IPS-NIHi7 (cell line): ENCODE measurements around the gene NAA60.
A peak's percentile ranks its signal among the peaks of the same experiment; 100 is the strongest.
"Not testable (repeated sequence)": the region's sequence is repeated elsewhere in the genome, so short reads cannot be mapped to it uniquely, and the experiment has no call there.

Source experiments
- DNase-seq: peaks from one replicate; pipeline ENCODE4 v3.0.0; 2012; ENCODE audit warnings: mixed read lengths; ENCODE audit errors: extremely low spot score

Gene NAA60

GRCh38 chr16:3510416-3510815 is 66.9 kb downstream of the NAA60 start:
- no peak for DNase-seq

- DNase-seq, result no peak
These were observed 68.1 kb downstream of the NAA60 start for GRCh38 chr16:3511286-3512180.

GRCh38 chr16:3513892-3514583 is 70.6 kb downstream of the NAA60 start:
- DNase-seq, result no peak

DNA sequence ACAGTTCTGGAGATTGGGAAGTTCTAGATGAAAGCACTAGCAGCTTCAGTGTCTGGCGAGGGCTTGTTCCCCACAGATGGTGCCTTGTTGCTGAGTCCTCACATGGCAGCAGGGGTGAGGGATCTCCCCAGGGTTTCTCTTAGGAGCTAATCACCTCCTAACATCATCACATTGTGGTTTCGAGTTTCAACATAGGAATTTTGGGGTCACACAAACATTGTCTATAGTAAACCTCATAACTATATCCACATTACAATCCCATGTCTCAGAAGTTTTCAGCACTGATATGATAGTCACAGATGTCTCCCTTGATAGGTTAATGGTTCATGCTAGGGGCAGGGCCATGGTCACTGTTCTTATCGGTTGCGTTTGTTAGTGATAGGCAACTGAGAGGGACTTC is 71.1 kb downstream of the NAA60 start:
- no peak for DNase-seq

GRCh38 chr16:3515897-3516296 is 72.4 kb downstream of the NAA60 start:
- no peak for DNase-seq

DNA sequence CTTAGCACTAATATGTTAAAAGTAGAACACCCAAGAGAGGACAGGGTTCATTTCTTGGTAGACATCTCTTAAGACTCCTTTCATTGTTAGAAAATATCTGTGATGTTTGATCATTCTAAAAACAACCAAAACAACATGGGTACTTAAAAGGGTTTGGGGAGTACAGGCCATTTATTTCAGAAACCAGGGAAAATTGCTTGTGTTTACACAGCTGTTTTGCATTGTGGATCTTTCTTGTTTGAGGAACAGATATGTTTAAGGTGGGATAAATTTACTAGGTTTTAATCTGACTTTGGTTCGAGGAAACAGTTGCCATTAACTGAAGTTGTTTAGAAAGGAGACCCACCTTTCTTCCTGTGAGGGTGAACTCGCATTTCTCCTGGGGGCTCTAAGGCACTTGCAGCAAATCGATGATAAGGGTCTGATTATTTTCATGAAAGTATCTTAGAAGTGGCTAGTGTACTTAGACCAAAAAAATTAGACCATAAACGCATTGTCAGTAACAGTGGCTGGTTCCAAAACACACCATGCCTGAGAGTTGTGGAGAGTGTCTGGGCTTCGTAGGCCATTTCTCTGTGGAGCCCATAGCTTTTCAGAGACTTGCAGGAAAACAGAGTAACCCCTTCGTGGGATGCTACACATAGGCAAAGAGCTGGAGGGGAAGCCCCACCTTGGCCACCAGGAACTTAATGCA is 75.0 kb downstream of the NAA60 start:
- DNase-seq, result no peak

GRCh38 chr16:3518986-3519348 is 75.5 kb downstream of the NAA60 start:
- no peak for DNase-seq

DNA sequence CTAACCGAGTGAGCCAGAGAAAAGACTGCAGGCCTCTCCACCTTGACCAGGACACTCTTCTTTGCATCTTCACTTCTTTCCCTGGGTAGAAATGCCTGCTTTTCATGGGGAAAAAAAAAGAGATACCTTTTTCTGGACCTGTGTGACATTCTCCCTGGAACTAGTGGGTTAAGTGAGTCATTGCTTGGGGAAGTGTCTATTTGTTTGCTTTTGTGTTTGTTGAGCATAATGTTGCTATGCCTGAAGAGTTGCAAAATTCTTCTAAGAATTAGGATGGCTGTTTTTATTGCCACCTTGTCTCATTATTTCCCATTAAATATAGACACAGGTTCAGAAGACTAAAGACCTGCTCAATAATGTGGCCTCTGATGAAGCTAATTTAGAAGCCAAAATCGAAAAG is 76.1 kb downstream of the NAA60 start:
- DNase-seq, result no peak

DNA sequence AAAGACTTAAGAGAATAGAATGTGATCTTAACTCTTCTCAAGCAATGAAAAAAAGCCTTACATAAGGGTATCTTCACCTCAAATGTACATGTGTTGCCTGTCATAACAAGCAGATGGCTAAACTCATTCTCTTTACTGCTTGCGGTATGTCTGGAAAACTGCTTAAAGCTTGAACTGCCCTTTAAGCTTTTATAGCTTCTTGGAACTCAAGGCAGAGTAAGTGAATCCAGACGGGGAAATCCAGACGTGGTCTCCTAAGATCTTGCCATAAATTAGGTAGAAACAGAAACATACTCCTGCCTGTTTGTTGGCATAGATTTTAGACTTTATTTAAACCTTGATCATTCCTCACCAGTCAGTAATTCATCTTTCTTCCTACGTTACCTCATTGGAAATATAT is 76.9 kb downstream of the NAA60 start:
- DNase-seq, result no peak

GRCh38 chr16:3520841-3521240 is 77.4 kb downstream of the NAA60 start:
- DNase-seq, result peak; percentile 63

GRCh38 chr16:3523281-3523680 is 79.8 kb downstream of the NAA60 start:
- no peak for DNase-seq

DNA sequence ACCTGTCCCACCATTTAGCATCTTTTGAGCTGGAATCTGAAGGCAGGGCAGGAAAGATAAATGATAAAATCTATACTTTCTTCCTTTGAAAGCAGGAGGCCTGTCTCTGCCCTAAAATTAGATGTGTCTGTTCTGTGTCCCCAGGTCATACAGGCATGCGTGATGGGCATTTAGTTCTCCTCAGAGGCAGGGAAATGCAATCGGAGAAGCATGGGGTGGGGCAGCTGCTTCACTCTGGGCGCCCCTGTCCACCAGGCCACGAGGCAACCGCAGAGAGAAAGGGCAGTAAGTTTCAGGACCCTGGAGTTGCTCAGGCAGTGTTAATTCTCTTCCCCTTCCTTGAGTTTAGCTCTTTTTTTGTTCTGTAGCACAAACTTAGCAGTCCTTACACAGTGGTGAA is 82.5 kb downstream of the NAA60 start:
- DNase-seq, result no peak

DNA sequence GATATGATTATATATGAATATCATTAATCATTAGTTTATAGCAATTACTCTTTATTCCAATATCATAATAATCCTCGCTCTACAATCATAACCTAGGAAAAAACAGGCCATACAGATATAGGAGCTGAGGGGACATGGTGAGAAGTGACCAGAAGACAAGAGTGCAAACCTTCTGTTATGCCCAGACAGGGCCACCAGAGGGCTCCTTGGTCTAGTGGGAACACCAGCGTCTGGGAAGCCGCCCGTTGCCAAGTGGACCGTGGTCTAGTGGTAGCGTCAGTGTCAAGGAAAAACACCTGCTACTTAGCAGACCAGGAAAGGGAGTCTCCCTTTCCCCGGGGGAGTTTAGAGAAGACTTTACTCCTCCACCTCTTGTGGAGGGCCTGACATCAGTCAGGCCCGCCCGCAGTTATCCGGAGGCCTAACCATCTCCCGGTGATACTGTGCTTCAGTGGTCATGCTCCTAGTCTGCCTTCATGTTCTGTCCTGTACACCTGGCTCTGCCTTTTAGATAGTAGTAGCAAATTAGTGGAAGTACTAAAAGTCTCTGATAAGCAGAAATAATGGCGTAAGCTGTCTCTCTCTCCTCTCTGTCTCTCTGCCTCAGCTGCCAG is 83.8 kb downstream of the NAA60 start:
- not testable (repeated sequence) for DNase-seq

DNA sequence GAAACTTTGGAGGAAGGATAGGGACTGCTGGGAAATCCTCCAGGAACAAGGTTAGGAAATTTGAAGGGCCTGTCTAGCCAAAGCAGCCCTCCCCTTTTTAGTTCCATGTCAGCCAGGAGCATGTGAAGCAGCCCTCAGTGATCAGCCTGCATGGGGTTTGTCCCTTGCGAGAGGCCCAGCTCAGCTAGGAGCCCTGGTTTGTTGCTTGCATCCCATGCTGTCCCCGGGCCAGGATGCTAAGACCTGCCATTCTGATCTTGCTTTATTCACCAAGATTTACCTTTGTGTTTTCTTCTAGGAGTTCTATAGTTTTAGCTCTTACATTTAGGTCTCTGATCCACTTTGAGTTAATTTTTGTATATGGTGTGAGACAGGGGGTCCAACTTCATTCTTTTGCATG is 84.9 kb downstream of the NAA60 start:
- DNase-seq, result no peak

GRCh38 chr16:3529175-3529574 is 85.7 kb downstream of the NAA60 start:
- DNase-seq, result no peak

DNA sequence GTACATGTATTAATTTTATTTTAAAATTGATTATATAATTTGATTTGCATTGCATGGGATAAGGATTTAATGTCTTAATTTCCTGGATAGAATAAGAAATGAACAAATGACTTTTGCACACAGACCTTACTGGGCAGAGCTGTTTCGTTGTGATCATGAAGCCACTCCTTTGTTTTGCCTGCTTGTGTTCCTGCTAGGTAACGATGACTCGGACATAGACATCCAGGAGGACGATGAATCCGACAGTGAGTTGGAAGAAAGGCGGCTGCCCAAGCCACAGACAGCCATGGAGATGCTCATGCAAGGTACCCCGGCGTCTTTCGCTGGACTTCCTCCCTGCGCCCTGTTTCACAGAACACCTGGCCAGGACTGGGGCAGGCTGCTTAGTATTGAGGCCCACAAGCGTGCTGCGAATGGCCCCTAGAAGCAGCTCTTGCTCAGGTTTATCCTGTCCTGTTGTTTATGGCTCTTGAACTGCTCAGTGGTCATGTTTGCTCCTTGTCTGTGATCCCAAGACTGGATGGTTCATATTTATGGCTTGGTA is 87.0 kb downstream of the NAA60 start:
- DNase-seq, result no peak

DNA sequence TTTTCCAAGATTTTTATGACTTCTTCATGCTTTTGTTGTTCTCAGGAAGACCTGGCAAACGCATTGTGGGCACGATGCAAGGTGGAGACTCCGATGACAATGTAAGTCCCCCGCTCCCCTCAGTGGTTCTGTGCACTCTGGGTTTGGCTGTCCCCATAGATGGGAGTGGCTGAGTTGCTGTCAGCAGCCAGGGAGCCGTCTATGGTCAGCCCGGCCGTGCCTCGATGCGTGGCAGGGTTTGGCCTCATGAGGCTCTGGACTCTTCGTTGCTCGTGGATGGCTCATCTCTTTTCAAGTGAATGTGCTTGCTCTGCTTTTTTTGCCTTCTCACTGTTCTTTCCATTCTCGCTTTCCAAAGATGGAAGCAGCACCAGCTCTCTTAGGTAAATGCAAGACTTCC is 89.3 kb downstream of the NAA60 start:
- no peak for DNase-seq

- no peak for DNase-seq
These were observed 90.6 kb downstream of the NAA60 start for GRCh38 chr16:3534126-3534525.

- no peak for DNase-seq
These were observed 92.8 kb downstream of the NAA60 start for GRCh38 chr16:3536271-3536731.
